HepG2 (cell line): ENCODE data around the gene SLC6A4. TPM values are rescaled to one million over a fixed set of nuclear protein-coding genes. Genes with fewer than 3 reads are reported as not detected.

Experiments used
- AGO1 ChIP-seq: fragments of 200-400 bp; formaldehyde crosslinking; IDR thresholded peaks from 2 replicates; pipeline ENCODE4 v1.6.1; 2017; ENCODE audit warnings: mild to moderate bottlenecking, low read depth, low read length, moderate library complexity; ENCODE audit not compliant: poor library complexity, severe bottlenecking
- ATF7 ChIP-seq, 2 experiments: fragments of 450-650 bp in 1 of 2; sonication (generic) in 1 of 2; formaldehyde crosslinking in 1 of 2; IDR thresholded peaks; 2 replicates each; pipeline versions ENCODE4 v1.4.0 to v1.6.1; 2016 to 2020; ENCODE audit warnings: antibody characterized with exemption in 1 of 2, mild to moderate bottlenecking in 1 of 2, missing genetic modification reagents in 1 of 2
- GATA4 ChIP-seq: sonication (generic); IDR thresholded peaks from 2 replicates; pipeline ENCODE4 v1.6.1; 2016; ENCODE audit warnings: antibody characterized with exemption, low read depth, borderline replicate concordance
- HDAC6 ChIP-seq: fragments of 200-600 bp; sonication (generic); IDR thresholded peaks from 2 replicates; pipeline ENCODE4 v1.7.0; 2017; ENCODE audit warnings: mild to moderate bottlenecking, antibody characterized with exemption, low read length, low read depth
- KLF16 ChIP-seq, 2 experiments: sonication (generic) in 1 of 2; formaldehyde crosslinking in 1 of 2; IDR thresholded peaks; 2 replicates each; pipeline versions ENCODE4 v1.6.1 to v1.8.0; 2016 to 2023; ENCODE audit warnings: missing genetic modification reagents in 2 of 2, missing compliant biosample characterization in 1 of 2
- SMYD3 ChIP-seq: sonication (generic); formaldehyde crosslinking; IDR thresholded peaks from 2 replicates; pipeline ENCODE4 v1.8.1; 2023; ENCODE audit warnings: mild to moderate bottlenecking, missing genetic modification reagents
- SP1 ChIP-seq, 2 experiments: fragments of 450-650 bp in 1 of 2; sonication (generic) in 1 of 2; formaldehyde crosslinking in 1 of 2; IDR thresholded peaks; 2 replicates each; pipeline versions ENCODE4 v1.4.0 to v1.6.1; 2016 to 2020; ENCODE audit warnings: missing genetic modification reagents in 1 of 2
- U2AF2 ChIP-seq: fragments of 200-400 bp; formaldehyde crosslinking; IDR thresholded peaks from 2 replicates; pipeline ENCODE4 v1.6.1; 2017; ENCODE audit warnings: low read depth, mild to moderate bottlenecking, low read length
- ZNF570 ChIP-seq: sonication (generic); formaldehyde crosslinking; IDR thresholded peaks from 2 replicates; pipeline ENCODE4 v1.4.0; 2020; ENCODE audit warnings: mild to moderate bottlenecking, missing genetic modification reagents, borderline replicate concordance
- ZNF616 ChIP-seq: sonication (generic); formaldehyde crosslinking; IDR thresholded peaks from 2 replicates; pipeline ENCODE4 v1.5.0; 2020; ENCODE audit warnings: low read depth, mild to moderate bottlenecking, missing genetic modification reagents
- ZNF841 ChIP-seq: sonication (generic); formaldehyde crosslinking; IDR thresholded peaks from 2 replicates; pipeline ENCODE4 v1.8.1; 2023; ENCODE audit warnings: missing genetic modification reagents, borderline replicate concordance
- polyA plus RNA-seq, 8 experiments: library from polyadenylated mRNA; depleted of rRNA in 3 of 8; stranded (reverse) in 7 of 8; unstranded in 1 of 8; fragments of >200 nt; fragmentation: Illumina TruSeq in 4 of 8; extraction: Trizol in 4 of 8; gene quantifications; 2 replicates each; pipeline versions ENCODE4 v1.2.1 to v1.2.3, GENCODE V29; 2011 to 2016; ENCODE audit warnings: low read depth in 4 of 8, missing spikeins in 1 of 8, mixed read lengths in 1 of 8; ENCODE audit not compliant: insufficient read depth in 1 of 8
- total RNA-seq, 5 experiments: library from RNA; depleted of rRNA; stranded (reverse); fragments of >200 nt; fragmentation: Illumina TruSeq; extraction: Trizol; gene quantifications; 2 replicates each; pipeline ENCODE4 v1.2.3, GENCODE V29; 2016; ENCODE audit warnings: low read depth in 1 of 5
- TF ChIP-seq, protein P1 (sequence below): sonication (generic); formaldehyde crosslinking; IDR thresholded peaks from 2 replicates; pipeline ENCODE4 v1.4.0; 2020; ENCODE audit warnings: mild to moderate bottlenecking, missing genetic modification reagents
- TF ChIP-seq, protein P2 (sequence below): IDR thresholded peaks from 2 replicates; pipeline ENCODE4 v1.6.1; 2016
- TF ChIP-seq, protein P3 (sequence below): sonication (generic); formaldehyde crosslinking; IDR thresholded peaks from 2 replicates; pipeline ENCODE4 v1.4.0; 2020; ENCODE audit warnings: mild to moderate bottlenecking, missing genetic modification reagents
- TF ChIP-seq, protein P4 (sequence below): sonication (generic); formaldehyde crosslinking; IDR thresholded peaks from 2 replicates; pipeline ENCODE4 v1.5.0; 2020; ENCODE audit warnings: mild to moderate bottlenecking, low read depth, missing genetic modification reagents, borderline replicate concordance
- TF ChIP-seq, protein P5 (sequence below): sonication (generic); formaldehyde crosslinking; IDR thresholded peaks from 2 replicates; pipeline ENCODE4 v1.4.0; 2020; ENCODE audit warnings: missing genetic modification reagents

The SLC6A4 gene
- total and polyA plus RNA-seq, 2 of the 13 experiments (the other 11 are each of a cell fraction or from before 2014, with no cell fraction given), result 7.6 to 20.3 TPM

DNA sequence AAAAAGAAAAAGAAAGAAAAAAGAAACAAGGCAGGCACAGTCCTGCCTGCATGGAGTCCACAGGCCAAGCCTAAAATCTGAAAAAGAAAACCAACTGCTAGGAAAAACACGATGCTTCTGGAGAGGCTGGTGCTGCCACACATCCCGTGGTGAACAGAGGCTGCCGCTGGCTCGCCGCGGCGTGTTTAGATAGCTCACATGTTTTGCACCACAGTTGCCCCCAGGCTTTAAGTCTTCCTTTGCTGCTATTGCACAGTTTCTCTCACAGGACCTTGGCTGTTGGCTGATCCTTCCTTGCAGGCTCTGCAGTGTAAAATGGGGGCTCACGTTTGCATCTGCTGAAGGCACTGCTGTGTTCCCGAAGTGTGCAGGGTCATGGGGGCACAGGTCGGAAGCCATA lies 8.6 kb downstream of the SLC6A4 start (continued):
- TF ChIP-seq, protein P1, sequence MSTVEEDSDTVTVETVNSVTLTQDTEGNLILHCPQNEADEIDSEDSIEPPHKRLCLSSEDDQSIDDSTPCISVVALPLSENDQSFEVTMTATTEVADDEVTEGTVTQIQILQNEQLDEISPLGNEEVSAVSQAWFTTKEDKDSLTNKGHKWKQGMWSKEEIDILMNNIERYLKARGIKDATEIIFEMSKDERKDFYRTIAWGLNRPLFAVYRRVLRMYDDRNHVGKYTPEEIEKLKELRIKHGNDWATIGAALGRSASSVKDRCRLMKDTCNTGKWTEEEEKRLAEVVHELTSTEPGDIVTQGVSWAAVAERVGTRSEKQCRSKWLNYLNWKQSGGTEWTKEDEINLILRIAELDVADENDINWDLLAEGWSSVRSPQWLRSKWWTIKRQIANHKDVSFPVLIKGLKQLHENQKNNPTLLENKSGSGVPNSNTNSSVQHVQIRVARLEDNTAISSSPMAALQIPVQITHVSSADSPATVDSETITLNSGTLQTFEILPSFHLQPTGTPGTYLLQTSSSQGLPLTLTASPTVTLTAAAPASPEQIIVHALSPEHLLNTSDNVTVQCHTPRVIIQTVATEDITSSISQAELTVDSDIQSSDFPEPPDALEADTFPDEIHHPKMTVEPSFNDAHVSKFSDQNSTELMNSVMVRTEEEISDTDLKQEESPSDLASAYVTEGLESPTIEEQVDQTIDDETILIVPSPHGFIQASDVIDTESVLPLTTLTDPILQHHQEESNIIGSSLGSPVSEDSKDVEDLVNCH, result no peak
- TF ChIP-seq ATF7 (IDR thresholded peaks at IDR 0.05) (no peak), ATF7 (CRISPR knock-in tag; IDR thresholded peaks at IDR 0.05) (no peak), U2AF2 (no peak), ZNF841 (CRISPR knock-in tag) (no peak), ZNF616 (CRISPR knock-in tag) (no peak), AGO1 (no peak), HDAC6 (no peak), SMYD3 (CRISPR knock-in tag) (no peak), ZNF570 (CRISPR knock-in tag) (no peak), GATA4 (no peak), KLF16 (CRISPR knock-in tag; IDR thresholded peaks at IDR 0.05) (0 out of 4 replicates have a peak, but pooled peaks of 1 of the 2 experiments have one; percentile 19), SP1 (IDR thresholded peaks at IDR 0.05) (no peak), SP1 (CRISPR knock-in tag; IDR thresholded peaks at IDR 0.05) (no peak)
- TF ChIP-seq, protein P2, sequence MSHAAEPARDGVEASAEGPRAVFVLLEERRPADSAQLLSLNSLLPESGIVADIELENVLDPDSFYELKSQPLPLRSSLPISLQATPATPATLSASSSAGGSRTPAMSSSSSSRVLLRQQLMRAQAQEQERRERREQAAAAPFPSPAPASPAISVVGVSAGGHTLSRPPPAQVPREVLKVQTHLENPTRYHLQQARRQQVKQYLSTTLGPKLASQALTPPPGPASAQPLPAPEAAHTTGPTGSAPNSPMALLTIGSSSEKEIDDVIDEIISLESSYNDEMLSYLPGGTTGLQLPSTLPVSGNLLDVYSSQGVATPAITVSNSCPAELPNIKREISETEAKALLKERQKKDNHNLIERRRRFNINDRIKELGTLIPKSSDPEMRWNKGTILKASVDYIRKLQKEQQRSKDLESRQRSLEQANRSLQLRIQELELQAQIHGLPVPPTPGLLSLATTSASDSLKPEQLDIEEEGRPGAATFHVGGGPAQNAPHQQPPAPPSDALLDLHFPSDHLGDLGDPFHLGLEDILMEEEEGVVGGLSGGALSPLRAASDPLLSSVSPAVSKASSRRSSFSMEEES (CRISPR knock-in tag), result peak; percentile 47; the same call in 1 of the 2 replicates
- TF ChIP-seq, protein P3, sequence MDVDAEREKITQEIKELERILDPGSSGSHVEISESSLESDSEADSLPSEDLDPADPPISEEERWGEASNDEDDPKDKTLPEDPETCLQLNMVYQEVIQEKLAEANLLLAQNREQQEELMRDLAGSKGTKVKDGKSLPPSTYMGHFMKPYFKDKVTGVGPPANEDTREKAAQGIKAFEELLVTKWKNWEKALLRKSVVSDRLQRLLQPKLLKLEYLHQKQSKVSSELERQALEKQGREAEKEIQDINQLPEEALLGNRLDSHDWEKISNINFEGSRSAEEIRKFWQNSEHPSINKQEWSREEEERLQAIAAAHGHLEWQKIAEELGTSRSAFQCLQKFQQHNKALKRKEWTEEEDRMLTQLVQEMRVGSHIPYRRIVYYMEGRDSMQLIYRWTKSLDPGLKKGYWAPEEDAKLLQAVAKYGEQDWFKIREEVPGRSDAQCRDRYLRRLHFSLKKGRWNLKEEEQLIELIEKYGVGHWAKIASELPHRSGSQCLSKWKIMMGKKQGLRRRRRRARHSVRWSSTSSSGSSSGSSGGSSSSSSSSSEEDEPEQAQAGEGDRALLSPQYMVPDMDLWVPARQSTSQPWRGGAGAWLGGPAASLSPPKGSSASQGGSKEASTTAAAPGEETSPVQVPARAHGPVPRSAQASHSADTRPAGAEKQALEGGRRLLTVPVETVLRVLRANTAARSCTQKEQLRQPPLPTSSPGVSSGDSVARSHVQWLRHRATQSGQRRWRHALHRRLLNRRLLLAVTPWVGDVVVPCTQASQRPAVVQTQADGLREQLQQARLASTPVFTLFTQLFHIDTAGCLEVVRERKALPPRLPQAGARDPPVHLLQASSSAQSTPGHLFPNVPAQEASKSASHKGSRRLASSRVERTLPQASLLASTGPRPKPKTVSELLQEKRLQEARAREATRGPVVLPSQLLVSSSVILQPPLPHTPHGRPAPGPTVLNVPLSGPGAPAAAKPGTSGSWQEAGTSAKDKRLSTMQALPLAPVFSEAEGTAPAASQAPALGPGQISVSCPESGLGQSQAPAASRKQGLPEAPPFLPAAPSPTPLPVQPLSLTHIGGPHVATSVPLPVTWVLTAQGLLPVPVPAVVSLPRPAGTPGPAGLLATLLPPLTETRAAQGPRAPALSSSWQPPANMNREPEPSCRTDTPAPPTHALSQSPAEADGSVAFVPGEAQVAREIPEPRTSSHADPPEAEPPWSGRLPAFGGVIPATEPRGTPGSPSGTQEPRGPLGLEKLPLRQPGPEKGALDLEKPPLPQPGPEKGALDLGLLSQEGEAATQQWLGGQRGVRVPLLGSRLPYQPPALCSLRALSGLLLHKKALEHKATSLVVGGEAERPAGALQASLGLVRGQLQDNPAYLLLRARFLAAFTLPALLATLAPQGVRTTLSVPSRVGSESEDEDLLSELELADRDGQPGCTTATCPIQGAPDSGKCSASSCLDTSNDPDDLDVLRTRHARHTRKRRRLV (CRISPR knock-in tag), result no peak
- TF ChIP-seq, protein P4, sequence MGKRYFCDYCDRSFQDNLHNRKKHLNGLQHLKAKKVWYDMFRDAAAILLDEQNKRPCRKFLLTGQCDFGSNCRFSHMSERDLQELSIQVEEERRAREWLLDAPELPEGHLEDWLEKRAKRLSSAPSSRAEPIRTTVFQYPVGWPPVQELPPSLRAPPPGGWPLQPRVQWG, result no peak
- TF ChIP-seq, protein P5, sequence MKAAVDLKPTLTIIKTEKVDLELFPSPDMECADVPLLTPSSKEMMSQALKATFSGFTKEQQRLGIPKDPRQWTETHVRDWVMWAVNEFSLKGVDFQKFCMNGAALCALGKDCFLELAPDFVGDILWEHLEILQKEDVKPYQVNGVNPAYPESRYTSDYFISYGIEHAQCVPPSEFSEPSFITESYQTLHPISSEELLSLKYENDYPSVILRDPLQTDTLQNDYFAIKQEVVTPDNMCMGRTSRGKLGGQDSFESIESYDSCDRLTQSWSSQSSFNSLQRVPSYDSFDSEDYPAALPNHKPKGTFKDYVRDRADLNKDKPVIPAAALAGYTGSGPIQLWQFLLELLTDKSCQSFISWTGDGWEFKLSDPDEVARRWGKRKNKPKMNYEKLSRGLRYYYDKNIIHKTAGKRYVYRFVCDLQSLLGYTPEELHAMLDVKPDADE (CRISPR knock-in tag), result no peak
